Measurements from ENCODE around the gene ELL.

The ELL gene

GRCh38 chr19:18438331-18439024 lies 83.4 kb downstream of the ELL start:
- no peak for DNase-seq
- Histone ChIP-seq H3K9me3 (no peaks in the 10 kb centered on the region), H3K27me3 (no peaks in the 10 kb centered on the region), H3K4me1 (peaks cover 12% of the 10 kb centered on the region), H3K36me3 (peaks cover 17% of the 10 kb centered on the region), H3K4me3 (ENCODE audit: low read depth, low read length) (no peak overlapping the region)
- TF ChIP-seq CTCF (IDR thresholded peaks at IDR 0.05; ENCODE audit: low read depth, low read length), result no peak

DNA sequence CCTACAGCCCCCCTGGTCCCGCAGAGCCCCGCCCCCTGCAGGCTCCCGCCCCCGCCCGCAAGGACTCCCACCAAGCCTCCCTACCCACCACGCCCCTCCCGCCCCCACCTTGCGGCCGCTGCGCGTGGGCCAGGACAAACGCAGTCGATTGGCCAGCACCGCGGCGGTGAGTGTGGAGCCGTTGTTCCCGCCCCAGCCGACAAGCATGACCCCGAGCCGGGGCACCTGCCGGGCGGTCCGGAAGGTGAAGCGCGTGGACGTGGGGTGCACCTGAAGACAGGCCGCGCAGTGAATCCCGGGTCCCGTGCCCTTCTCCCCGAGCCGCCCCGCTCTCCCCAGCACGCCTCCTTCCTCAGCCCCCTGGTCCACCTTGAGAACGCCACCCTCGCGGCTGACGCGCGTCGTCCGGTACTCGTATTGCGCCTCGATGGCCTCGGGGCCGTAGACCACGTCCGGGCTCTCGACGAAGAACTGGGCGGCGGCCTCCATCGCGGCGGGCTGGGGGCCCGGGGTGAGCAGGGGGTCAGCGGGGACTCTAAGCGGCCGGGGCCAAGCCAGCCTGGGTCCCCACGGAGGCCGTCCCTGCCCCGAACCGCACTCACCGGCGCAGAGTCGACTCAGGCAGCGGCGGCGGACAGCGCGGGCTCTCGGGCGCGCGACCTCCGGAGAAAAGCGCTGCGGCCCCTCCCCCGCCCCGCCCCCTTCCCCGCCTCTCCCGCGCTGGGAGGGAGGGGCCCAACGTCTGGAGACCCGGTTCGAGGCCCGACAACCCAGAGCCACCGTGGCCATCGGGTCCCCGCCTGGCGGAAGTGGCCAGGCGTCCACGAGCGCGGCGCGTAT lies 84.2 kb downstream of the ELL start, which contains the start of gene ISYNA1:
ISYNA1 (minus strand) TSS at position 643 of the 840 bp plus-strand sequence; CDS start at position 489, 154 bp downstream.
- peaks cover 17% of the 10 kb centered on the region for H3K4me1 ChIP-seq
- peaks cover 22% of the 10 kb centered on the region for H3K36me3 ChIP-seq
- H3K9me3 ChIP-seq, result no peaks in the 10 kb centered on the region
- TF ChIP-seq CTCF (IDR thresholded peaks at IDR 0.05; ENCODE audit: low read depth, low read length), result no peak
- H3K27me3 ChIP-seq, result no peaks in the 10 kb centered on the region
- peak; percentile 52 for DNase-seq
- peak within 1 kb of the TSS; percentile 56 for H3K4me3 ChIP-seq (ENCODE audit: low read depth, low read length)

GRCh38 chr19:18436671-18437490 lies 85.0 kb downstream of the ELL start:
- TF ChIP-seq CTCF (IDR thresholded peaks at IDR 0.05; ENCODE audit: low read depth, low read length), result no peak
- H3K9me3 ChIP-seq, result no peaks in the 10 kb centered on the region
- H3K4me3 ChIP-seq (ENCODE audit: low read depth, low read length), result peak overlapping the region; percentile 51
- no peaks in the 10 kb centered on the region for H3K27me3 ChIP-seq
- H3K4me1 ChIP-seq, result peaks cover 23% of the 10 kb centered on the region
- DNase-seq, result peak; percentile 90
- peaks cover 27% of the 10 kb centered on the region for H3K36me3 ChIP-seq

GRCh38 chr19:18435842-18436670 lies 85.8 kb downstream of the ELL start:
- H3K9me3 ChIP-seq, result no peaks in the 10 kb centered on the region
- DNase-seq, result no peak
- H3K36me3 ChIP-seq, result peaks cover 28% of the 10 kb centered on the region
- H3K4me3 ChIP-seq (ENCODE audit: low read depth, low read length), result no peak overlapping the region; the same call in 1 of the 2 replicates
- TF ChIP-seq CTCF (IDR thresholded peaks at IDR 0.05; ENCODE audit: low read depth, low read length), result no peak
- H3K27me3 ChIP-seq, result no peaks in the 10 kb centered on the region
- H3K4me1 ChIP-seq, result peaks cover 25% of the 10 kb centered on the region

- H3K9me3 ChIP-seq, result no peaks in the 10 kb centered on the region
- H3K27me3 ChIP-seq, result no peaks in the 10 kb centered on the region
- no peak for TF ChIP-seq CTCF (IDR thresholded peaks at IDR 0.05; ENCODE audit: low read depth, low read length)
- H3K4me1 ChIP-seq, result peaks cover 25% of the 10 kb centered on the region
- peaks cover 31% of the 10 kb centered on the region for H3K36me3 ChIP-seq
- DNase-seq, result no peak
- H3K4me3 ChIP-seq (ENCODE audit: low read depth, low read length), result no peak overlapping the region
Measured at GRCh38 chr19:18435178-18435841, 86.6 kb downstream of the ELL start.
